Measurements from ENCODE around the gene CHADL.

The CHADL gene

DNA sequence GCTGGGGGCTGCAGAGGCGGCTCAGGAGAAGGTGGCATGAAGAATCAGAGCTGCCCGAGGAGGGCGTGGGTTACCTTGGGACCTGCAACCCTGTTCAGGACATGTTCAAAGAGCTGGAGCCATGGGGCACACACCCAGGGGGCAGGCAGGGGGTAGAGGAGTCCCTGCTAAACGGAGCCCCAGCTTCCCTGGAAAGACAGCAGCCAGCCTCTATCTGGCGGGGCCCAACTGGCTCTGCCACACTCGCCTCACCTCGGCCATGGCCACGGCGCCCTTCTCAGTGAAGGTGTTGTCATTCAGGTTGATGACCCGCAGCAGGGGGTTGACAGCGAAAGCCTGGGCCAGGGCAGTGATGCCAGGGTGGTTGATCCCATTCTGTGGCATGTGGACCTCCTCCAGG, 17.0 kb upstream of the CHADL start:
- in situ Hi-C loops (cut with MboI; ENCODE audit: low sequenced_read_pairs) = no loop called here

DNA sequence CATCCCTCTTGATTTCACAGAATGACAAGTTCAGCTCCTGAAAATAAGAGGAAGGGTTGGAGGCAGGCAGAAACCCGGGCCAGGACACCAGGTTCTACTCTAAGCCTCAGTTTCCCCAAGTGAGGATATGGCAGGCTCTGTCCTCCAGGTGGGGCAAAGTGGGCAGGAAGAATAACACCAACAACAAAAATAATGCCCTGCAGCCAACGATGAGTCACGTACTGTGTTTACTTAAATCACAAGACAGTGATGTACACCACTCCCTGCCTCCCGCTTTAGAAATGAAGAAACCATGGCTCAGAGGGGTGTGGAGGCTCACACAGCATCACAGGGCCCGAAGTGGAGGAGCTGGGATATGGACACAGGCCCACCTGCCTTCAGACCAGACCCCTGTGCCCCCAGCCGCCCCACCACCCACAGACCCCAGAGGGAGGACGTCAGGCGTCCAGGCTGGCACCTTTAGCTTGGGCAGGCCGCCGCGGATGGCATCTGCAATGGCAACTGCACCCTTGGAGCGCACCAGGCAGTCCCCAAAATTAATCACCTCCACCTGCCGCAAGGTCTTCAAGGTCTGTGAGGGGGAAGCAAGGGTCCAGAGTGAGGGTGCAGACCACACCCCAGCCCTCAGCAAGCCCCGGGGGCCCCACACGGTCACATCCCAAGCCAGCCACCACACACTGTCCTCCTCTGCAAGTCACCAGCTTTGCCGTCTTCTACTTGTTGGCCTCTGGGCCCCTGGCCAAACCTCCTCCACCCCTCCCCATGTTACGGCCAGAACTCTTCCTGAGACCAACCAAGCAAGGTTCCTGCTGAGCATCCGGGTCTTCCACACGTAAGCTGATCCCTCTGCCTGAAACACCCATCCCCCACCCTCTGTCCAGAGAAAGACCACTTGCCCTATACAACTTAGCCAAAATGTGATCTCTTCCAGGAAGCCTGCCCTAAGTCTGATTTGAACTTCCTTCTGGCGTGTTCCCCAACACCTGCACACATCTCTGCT, 15.8 kb upstream of the CHADL start:
- in situ Hi-C loops (cut with MboI; ENCODE audit: low sequenced_read_pairs) = no loop called here

DNA sequence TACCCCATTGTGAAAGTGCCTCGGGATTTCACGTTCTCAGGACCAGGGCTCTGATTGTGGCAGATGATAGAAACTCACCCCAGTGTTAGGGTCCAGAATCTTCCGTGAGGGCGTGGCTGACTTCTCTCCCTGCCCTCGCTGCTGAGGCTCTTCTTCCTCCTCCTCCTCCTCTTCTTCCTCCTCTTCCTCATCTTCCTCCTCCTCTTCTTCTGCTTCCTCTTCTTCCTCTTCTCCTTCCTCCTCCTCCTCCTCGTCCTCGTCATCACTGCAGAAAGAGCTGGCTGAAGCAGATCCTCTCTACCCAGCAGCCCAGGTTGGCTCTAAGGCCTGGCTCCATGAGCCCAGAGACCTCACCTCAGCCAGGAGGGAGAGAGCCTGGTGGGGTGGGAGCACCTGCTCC, 13.5 kb upstream of the CHADL start:
- in situ Hi-C loops (cut with MboI; ENCODE audit: low sequenced_read_pairs) = no loop called here

DNA sequence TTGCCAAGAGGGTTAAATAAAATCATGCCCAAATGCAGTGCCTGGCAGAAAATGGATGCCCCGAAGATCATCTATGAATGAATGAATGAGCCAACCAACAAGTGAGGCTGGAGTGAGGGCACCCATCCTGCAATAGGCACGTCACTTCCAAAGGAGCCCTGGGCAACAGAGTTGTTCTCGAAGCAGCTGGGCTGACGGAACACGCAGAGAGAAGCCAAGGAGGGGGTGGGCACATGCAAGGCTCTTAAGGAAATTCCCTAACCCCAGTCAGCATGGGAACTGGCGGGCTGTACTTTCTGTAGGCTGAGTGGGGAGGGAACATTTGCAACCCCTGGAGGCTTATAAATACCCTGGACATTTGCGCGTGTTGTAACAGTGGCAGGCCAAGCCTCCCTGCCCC, 11.6 kb upstream of the CHADL start:
- in situ Hi-C loops (cut with MboI; ENCODE audit: low sequenced_read_pairs) = no loop called here

GRCh38 chr22:41250127-41250526, 9.4 kb upstream of the CHADL start:
- in situ Hi-C loops (cut with MboI; ENCODE audit: low sequenced_read_pairs) = no loop called here

- in situ Hi-C loops (cut with MboI; ENCODE audit: low sequenced_read_pairs) = no loop called here
Observed at GRCh38 chr22:41249442-41249841, 8.7 kb upstream of the CHADL start.

GRCh38 chr22:41248758-41249157, 8.0 kb upstream of the CHADL start:
- in situ Hi-C loops (cut with MboI; ENCODE audit: low sequenced_read_pairs) = no loop called here

GRCh38 chr22:41248314-41248713, 7.6 kb upstream of the CHADL start:
- in situ Hi-C loops (cut with MboI; ENCODE audit: low sequenced_read_pairs) = no loop called here

DNA sequence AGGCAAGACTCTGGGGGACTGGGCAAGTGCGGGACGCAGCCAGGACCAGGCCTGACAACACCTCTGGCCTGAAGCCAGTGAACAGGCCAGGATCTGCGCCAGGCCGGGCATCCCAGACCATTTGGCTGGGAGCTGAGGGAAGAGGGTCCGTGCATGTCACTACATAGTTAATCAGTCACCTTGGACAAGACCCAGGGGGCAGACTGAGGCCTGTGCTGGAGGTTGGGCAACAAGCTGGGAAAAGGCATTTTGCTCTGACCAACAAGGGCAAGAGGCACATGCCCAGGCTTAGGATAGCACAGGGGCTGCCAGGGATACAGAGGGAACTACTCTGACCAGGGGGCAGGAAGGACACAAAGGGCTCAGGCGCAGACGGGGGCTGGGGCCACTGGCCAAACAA, 7.0 kb upstream of the CHADL start:
- in situ Hi-C loops (cut with MboI; ENCODE audit: low sequenced_read_pairs) = no loop called here

- in situ Hi-C loops (cut with MboI; ENCODE audit: low sequenced_read_pairs) = no loop called here
Observed at GRCh38 chr22:41245917-41246499, 5.3 kb upstream of the CHADL start.

GRCh38 chr22:41243361-41243760, 2.6 kb upstream of the CHADL start:
- in situ Hi-C loops (cut with MboI; ENCODE audit: low sequenced_read_pairs) = no loop called here

- in situ Hi-C loops (cut with MboI; ENCODE audit: low sequenced_read_pairs) = no loop called here
Observed at GRCh38 chr22:41242396-41243117, 1.8 kb upstream of the CHADL start.

- in situ Hi-C loops (cut with MboI; ENCODE audit: low sequenced_read_pairs) = no loop called here
Observed at GRCh38 chr22:41241133-41241676, 474 bp upstream of the CHADL start.

DNA sequence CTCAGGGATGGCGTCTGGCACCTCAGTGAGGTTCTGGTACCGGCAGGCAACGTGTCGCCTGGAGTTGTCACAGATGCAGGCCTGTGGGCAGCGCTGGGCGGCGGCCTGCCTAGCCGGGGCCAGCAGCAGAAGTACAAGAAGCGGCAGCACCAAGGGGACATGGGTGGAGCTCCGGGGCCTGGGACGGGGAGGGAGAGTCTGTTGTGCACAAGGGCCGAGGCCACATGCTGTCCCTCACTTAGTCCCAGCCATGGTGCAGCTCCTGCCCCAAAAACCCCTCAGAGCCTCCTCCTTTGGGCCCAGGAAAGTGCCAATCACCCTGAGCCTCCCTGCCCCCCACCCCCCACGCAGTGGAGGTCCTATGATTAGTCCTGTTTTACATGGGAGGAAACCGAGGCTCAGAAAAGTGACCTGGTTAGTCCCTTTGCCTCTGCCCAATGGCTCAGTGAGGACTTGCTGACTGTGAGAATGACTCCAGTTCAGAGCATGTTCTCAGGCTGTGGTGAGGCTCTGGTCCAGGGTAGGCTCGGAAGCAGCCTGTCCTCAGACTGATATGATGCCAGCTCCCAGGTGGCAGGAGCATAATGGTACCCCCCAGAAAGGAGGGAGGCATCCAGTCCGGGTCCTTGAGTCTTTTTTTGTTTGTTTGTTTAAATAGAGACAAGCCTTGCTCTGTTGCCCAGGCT, 1.1 kb downstream of the CHADL start:
- in situ Hi-C loops (cut with MboI; ENCODE audit: low sequenced_read_pairs) = no loop called here

DNA sequence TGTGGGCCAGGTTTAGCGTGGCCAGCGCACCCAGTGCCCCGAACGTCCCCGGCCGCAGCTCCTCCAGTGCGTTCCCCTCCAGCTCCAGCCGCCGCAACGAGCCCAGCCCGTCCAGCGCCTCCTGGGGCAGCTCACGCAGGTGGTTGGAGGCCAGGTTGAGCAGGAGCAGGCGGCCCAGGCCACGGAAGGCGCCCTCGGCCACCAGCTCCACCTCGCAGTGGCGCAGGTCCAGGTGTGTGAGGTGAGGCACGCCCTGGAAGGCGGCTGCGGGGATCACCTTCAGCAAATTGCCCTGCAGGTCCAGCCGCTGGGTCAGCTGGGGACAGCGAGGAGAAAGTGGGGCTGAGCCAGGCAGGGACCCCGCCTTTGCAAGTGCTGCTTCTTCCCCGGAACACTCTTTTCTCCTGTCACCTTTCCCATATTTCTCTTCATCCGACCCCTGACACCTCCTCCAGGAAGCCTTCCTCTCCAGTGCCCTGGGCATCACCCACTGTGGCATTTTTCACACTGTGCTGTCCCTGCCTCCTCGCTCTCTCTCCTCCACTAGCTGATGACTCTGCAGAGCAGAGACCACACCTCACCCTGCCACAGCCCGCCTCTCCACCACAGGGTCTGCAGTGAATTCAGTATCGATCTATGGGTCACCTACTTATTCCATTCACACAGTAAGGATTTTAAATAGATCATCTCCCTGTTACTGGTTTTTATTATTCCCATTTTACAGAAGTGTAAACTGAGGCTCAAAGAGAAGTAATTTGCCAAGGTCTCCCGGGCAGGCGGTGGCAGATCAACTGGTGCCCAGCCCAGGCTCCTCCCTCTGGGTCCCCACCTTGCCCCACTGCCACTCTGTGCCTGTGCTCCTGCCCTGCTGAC, 1.9 kb downstream of the CHADL start:
- in situ Hi-C loops (cut with MboI; ENCODE audit: low sequenced_read_pairs) = no loop called here

- in situ Hi-C loops (cut with MboI; ENCODE audit: low sequenced_read_pairs) = no loop called here
Observed at GRCh38 chr22:41237707-41238569, 2.8 kb downstream of the CHADL start.

- in situ Hi-C loops (cut with MboI; ENCODE audit: low sequenced_read_pairs) = no loop called here
Observed at GRCh38 chr22:41237036-41237706, 3.6 kb downstream of the CHADL start.
